HG02981 (cell line): ENCODE results near the gene TRIM17.

Experiments
- ATAC-seq: cut with Tn5 transposase; IDR thresholded peaks from one replicate; pipeline ENCODE4 v1.9.1; 2021; ENCODE audit warnings: mild to moderate bottlenecking, moderate library complexity; ENCODE audit not compliant: unreplicated experiment

TRIM17 gene

GRCh38 chr1:228358039-228358763 lies 58.5 kb downstream of the TRIM17 start:
- no peak for ATAC-seq
